ENCODE data around the gene SLC12A7. TPM values are rescaled to one million over a fixed set of nuclear protein-coding genes. Genes with fewer than 3 reads are reported as not detected.

SLC12A7 gene
- total and polyA plus RNA-seq, 9 donors, result 5.9 to 33.9 (median 23.0) TPM

DNA sequence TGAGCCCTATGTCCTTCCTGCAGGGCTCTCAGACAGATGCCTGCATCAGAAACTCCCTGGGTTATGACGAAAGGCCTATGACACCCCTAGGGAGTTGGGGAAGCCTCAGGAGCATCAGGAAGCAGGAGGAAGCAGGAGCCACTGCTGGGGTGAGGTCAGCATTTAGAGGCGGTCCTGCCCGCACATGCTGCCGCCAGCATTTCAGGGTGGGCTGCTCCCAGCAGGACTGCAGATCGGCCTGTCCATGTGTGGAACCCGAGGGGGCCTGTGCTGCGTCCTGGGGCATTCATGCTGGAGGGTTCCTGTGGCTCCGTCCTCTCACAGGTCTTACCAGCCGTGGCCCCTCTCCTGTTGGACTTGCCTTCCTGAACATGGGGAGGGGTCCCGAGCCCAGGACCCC lies 96.4 kb downstream of the SLC12A7 start:
- no peaks in the 10 kb centered on the region for H3K9me3 ChIP-seq
- no peaks in the 10 kb centered on the region for H3K36me3 ChIP-seq
- H3K4me1 ChIP-seq (ENCODE audit: insufficient read depth), result peaks cover 2% of the 10 kb centered on the region
- H3K27ac ChIP-seq, result no peak overlapping the region
- no peak overlapping the region for H3K4me3 ChIP-seq
- WGBS, 3 donors, result 74 to 89% (median 85%) methylated on average over 9 to 10 of the region's 10 CpGs
- TF ChIP-seq POLR2A (IDR thresholded peaks at IDR 0.05) (no peak), CTCF (IDR thresholded peaks at IDR 0.05) (no peak), EP300 (IDR thresholded peaks at IDR 0.05) (no peak)
- intact Hi-C loops (cut with DNase I), result no loop called here
- no peak for DNase-seq
- no peaks in the 10 kb centered on the region for H3K27me3 ChIP-seq

- WGBS, 3 donors, result 90 to 92% (median 91%) methylated on average over 16 to 17 of the region's 17 CpGs
- Histone ChIP-seq H3K36me3 (no peaks in the 10 kb centered on the region), H3K4me1 (ENCODE audit: insufficient read depth) (peaks cover 2% of the 10 kb centered on the region), H3K9me3 (no peaks in the 10 kb centered on the region), H3K4me3 (no peak overlapping the region), H3K27ac (no peak overlapping the region), H3K27me3 (no peaks in the 10 kb centered on the region)
- DNase-seq, result no peak
- intact Hi-C loops (cut with DNase I), result no loop called here
- TF ChIP-seq POLR2A (IDR thresholded peaks at IDR 0.05) (no peak), EP300 (IDR thresholded peaks at IDR 0.05) (no peak), CTCF (IDR thresholded peaks at IDR 0.05) (no peak)
These were observed 97.1 kb downstream of the SLC12A7 start for GRCh38 chr5:1014781-1015221.

DNA sequence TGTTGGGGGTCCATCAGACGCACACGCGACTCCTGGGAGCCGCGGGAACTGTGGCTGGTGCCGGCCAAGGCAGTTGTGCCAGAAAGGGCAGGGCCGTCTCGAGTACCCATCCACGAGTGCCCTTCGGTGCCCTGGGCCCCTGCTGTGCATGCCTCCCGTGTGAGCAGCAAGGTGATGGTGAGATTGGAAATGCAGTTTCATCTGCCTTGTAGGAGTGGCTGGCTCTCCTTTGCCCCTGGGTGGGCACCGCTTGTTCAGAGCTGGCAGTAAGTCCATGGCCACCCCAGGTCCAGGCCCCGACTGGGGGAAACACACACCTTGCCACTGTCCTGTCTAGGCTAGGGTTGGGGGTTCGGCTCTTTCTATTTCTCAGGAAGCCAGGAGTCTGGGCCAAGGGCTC lies 97.5 kb downstream of the SLC12A7 start:
- Histone ChIP-seq H3K4me3 (no peak overlapping the region), H3K4me1 (ENCODE audit: insufficient read depth) (peaks cover 2% of the 10 kb centered on the region), H3K36me3 (no peaks in the 10 kb centered on the region), H3K27me3 (no peaks in the 10 kb centered on the region), H3K9me3 (no peaks in the 10 kb centered on the region), H3K27ac (no peak overlapping the region)
- 88 to 91% (median 88%) methylated on average over 12 to 14 of the region's 14 CpGs for WGBS, 3 donors
- DNase-seq, result no peak
- TF ChIP-seq POLR2A (IDR thresholded peaks at IDR 0.05), result no peak
- TF ChIP-seq EP300 (IDR thresholded peaks at IDR 0.05), result no peak
- no peak for TF ChIP-seq CTCF (IDR thresholded peaks at IDR 0.05)
- intact Hi-C loops (cut with DNase I), result no loop called here

DNA sequence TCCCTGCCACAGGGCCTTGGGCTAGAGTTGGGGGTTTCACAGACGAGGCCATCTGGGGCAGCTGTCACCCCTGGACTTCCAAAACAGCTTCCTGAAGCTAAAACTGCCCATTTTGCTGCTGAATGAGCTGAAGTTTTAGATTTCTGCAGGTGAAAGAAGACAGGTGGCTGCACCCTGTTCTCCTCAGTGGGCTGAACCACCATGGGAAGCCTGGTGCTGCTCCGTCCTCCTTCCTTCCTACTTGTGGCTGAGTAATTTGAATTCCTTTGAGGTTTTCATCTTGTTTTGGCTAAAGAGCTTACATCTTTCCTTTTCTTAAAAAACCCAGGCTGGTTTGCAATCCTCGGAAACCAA lies 97.9 kb downstream of the SLC12A7 start:
- H3K9me3 ChIP-seq, result no peaks in the 10 kb centered on the region
- no peaks in the 10 kb centered on the region for H3K36me3 ChIP-seq
- H3K27ac ChIP-seq, result no peak overlapping the region
- TF ChIP-seq CTCF (IDR thresholded peaks at IDR 0.05) (no peak), EP300 (IDR thresholded peaks at IDR 0.05) (no peak), POLR2A (IDR thresholded peaks at IDR 0.05) (no peak)
- no peaks in the 10 kb centered on the region for H3K27me3 ChIP-seq
- intact Hi-C loops (cut with DNase I), result no loop called here
- no peak overlapping the region for H3K4me3 ChIP-seq
- peaks cover 2% of the 10 kb centered on the region for H3K4me1 ChIP-seq (ENCODE audit: insufficient read depth)
- no peak for DNase-seq
- WGBS, 3 donors, result 70 to 79% (median 74%) methylated on average over 3 of the region's 3 CpGs

Data from ovary (tissue), 9 donors.